Measurements from ENCODE around the gene POMC.
A peak's percentile ranks its signal among the peaks of the same experiment; 100 is the strongest.
"Not testable (repeated sequence)": the region's sequence is repeated elsewhere in the genome, so short reads cannot be mapped to it uniquely, and the experiment has no call there.

The POMC gene

DNA sequence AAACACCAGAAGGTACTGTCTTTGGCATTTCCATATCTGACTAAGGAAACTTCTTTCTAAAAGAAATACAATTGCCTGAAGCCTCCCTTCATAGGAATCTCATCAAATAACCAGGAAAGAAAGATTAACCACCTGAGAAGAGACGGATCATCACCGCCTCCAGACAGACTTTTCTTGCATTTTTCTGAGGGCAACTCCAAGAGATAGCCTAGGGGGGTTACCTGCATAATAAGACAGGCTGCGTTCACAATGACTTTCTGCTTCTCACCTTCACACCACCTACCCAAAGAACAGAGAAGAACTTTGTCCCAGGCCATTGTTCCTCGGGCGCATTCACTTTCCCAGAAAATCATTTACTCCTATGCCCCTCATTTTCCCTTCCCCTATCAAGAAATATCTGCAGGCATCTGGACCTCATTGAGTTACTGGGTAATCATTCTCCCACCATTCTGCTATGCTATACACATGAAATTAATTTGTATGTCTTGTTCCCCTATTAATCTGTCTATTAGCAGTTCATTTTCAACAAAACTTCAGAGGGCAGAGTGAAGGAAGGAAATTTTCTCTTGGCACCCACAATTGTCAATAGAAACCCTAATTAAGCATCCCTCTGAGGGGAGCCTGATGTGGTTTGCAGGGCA is 8.3 kb upstream of the POMC start:
- DNase-seq (ENCODE audit: low spot score): no peak

DNA sequence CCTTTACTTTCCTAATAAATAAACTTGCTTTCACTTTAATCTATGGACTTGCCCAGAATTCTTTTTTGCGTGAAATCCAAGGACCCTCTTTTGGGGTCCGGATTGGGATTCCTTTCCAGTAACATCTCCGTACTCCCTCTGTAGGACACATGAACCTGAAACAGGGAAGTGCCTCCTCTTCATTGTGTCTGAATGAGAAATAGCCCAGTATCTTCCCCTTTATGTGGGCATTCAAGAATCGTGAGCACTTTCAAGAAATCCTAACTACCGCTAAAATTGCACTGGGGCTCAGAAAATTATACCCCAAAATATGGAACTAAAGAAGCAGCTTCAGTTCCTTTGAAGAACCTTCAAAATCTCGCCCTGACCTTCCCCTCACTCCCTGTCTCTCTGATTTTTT is 7.8 kb upstream of the POMC start:
- no peak for DNase-seq (ENCODE audit: low spot score)

DNA sequence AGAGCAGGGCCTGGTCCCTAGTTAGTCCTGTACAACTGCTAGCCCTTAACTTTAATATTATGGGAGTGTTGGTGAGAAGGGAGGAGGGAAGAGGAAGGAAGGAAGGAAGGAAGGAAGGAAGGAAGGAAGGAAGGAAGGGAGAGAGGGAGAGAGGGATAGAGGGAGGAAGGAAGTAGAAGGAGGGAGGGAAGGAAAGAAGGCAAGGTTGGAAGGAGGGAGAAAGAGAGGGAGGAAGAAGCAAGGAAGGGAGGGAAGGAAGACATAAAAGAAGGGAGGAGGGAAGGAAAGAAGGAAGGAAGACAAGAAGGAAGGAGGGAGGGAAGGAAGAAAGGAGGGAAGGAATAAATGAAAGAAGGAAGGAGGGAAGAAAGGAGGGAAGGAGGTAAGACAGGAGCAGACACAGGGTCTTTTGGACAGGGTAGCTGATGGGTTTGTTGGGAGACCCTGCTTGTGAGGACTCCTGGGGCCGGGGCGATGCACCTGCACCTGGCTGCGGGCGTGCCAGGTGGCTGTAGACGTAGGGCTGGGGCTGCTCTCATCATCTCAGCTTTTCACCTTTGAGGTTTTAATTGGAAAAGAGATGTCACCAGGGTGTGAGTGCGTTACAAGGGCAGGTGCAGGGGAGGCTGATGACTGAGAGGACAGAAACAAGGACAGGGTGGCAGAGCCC is 5.9 kb upstream of the POMC start:
- no peak for DNase-seq (ENCODE audit: low spot score)

- DNase-seq (ENCODE audit: low spot score): no peak
Observed at GRCh38 chr2:25173719-25174118, 5.3 kb upstream of the POMC start.

DNA sequence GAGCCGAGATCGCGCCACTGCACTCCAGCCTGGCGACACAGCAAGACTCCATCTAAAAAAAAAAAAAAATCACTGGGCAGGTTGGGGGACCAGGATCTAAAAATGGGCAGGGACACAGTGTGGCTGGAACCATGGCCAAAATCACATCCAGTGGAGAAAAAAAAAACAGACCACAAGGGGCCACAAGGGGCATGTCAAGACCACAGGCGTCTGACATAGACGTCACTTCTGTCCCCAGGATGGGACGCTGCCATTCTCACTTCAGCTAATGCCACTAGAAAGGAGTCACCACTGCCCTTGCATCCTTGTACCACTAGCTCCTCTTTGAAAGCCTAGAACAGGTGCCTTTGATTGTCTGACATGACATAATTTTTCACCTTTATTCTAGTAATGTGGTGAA is 2.5 kb upstream of the POMC start:
- no peak for DNase-seq (ENCODE audit: low spot score)

- no peak for DNase-seq (ENCODE audit: low spot score)
Observed at GRCh38 chr2:25169073-25169470, 692 bp upstream of the POMC start.

GRCh38 chr2:25165992-25166875 is 2.1 kb downstream of the POMC start:
- no peak for DNase-seq (ENCODE audit: low spot score)

DNA sequence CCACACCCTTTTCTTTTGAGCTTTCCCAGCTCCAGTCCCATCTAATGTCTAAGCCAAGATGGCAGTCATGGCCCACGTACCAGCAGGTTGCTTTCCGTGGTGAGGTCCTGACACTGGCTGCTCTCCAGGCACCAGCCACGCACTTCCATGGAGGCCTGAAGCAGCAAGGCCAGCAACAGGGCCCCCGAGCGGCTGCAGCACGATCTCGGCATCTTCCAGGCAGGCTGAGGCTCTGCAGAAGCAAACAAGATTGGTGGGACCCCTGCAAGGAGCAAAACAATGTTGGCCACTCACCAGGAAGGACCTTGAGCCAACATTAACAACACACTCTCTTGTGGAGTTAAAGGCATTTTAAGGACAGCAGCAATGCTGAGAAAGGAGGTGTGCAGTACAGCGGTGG is 3.8 kb downstream of the POMC start:
- DNase-seq (ENCODE audit: low spot score): no peak

- not testable (repeated sequence) for DNase-seq (ENCODE audit: low spot score)
Observed at GRCh38 chr2:25162061-25162460, 6.3 kb downstream of the POMC start.

DNA sequence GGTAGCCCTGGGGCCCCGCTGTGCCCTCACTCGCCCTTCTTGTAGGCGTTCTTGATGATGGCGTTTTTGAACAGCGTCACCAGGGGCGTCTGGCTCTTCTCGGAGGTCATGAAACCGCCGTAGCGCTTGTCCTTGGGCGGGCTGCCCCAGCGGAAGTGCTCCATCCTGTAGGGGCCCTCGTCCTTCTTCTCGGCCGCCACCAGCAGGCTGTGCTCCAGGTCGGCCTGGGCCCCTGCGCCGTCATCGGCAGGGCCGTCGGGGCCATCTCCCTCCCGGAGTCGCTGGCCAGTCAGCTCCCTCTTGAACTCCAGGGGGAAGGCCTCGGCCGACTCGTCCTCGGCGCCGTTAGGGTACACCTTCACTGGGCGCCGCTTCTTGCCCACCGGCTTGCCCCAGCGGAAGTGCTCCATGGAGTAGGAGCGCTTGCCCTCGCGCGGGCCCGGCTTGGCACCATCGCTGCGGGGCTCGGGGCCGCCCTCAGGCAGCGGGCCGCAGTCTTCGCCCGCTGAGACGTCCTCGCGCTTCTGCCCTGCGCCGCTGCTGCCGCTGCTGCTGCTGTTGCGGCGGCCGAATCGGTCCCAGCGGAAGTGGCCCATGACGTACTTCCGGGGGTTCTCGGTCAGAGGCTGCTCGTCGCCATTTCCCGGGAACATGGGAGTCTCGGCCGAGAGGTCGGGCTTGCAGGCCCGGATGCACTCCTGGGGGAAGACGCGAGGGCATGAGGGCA is 7.2 kb downstream of the POMC start:
- DNase-seq (ENCODE audit: low spot score): peak; percentile 19

DNA sequence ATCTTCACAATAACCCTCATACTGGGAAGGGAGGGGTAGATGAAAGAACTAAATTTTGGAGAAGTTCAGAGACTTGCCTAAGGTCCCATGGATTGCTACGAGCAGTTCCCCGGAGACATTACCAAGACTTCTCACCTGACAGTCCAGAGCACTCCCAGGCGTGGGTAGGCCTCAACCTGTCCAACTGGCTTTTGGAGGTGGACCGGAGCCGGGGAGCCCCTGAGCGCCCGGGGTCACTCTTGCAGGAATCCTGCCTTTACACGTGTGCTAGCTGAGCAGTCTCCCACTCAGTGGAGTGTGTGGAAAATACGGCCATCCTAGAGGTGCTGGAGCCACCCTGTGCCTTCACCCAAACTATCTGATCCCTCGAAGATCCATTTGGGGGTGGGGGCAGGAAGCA is 8.0 kb downstream of the POMC start:
- DNase-seq (ENCODE audit: low spot score): no peak

DNA sequence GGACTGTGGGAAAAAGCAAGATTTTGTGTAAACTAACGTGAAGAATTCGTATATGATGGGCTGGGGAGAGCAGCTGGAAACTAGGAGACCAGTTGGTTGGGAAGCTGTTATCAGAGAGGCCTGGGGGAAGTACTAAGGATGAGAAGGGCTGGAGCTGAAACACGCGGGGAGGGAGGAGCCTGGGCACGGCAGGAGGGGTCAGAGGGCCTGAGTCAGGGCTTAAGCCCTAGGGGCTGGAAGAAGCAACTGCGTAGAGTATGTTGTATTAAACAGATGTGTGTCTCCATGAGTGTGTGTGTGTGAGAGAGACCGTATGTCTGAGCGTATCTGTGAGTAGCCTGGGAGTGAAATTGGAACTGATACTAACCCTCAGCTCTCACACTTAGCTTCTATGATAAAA is 8.4 kb downstream of the POMC start:
- DNase-seq (ENCODE audit: low spot score): peak; percentile 20

GRCh38 chr2:25158096-25158852 is 10.1 kb downstream of the POMC start:
- no peak for DNase-seq (ENCODE audit: low spot score)

- DNase-seq (ENCODE audit: low spot score): no peak
Observed at GRCh38 chr2:25155401-25155800, 13.0 kb downstream of the POMC start.

DNA sequence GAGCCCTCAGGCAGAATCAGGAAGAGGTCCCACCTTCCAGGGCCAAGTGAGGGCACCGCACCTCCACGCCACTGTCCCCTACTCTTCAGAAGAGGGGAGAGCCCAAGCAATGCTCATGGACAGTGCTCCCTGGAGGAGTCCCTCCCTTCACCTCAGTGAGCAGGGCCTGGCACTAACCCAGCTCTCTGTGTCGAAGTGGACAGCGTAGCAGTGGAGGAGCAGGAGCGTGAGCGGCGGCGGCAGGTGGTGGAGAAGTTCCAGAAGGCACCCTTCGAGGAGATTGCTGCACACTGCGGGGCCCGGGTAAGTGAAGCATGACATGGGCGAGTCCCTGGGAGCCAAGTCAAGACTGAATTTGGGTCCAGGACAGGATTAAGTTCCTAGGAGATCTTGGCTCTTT is 16.7 kb downstream of the POMC start:
- no peak for DNase-seq (ENCODE audit: low spot score)

DNA sequence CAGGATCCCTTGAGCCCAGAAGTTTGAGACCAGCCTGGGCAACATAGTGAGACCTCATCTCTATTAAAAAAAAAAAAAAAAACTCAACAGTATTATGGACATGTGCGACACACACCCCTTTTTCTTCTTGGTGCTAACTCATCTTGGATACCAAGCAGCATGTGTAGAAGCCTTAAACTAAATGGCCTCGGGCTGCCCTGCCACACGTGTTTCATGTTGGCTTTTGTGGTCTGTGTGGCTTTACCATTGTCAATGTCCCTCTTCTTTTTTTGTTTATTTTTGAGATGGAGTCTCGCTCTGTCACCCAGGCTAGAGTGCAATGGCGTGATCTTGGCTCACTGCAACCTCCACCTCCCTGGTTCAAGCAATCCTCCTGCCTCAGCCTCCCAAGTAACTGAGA is 17.4 kb downstream of the POMC start:
- DNase-seq (ENCODE audit: low spot score): not testable (repeated sequence)

DNA sequence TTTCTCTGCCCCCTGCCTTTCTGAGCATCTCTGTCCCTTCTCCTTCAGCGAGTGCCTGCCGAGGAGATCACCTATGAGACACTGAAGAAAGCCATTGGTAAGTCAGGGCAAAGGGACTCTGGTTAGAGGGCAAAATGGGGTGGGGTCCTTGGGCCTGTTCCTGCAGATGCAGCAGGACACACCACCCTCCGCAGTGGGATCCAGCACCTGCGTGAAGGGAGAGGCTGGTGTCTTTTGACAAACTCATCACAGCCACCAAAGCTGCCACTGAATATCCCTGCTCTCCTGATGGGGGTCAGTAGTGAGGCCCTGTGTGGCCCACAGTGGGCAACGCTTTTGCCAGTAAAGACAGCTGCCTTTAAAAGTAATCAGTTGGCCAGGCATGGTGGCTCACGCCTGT is 18.7 kb downstream of the POMC start:
- DNase-seq (ENCODE audit: low spot score): no peak

GRCh38 chr2:25146896-25147295 is 21.5 kb downstream of the POMC start:
- no peak for DNase-seq (ENCODE audit: low spot score)

DNA sequence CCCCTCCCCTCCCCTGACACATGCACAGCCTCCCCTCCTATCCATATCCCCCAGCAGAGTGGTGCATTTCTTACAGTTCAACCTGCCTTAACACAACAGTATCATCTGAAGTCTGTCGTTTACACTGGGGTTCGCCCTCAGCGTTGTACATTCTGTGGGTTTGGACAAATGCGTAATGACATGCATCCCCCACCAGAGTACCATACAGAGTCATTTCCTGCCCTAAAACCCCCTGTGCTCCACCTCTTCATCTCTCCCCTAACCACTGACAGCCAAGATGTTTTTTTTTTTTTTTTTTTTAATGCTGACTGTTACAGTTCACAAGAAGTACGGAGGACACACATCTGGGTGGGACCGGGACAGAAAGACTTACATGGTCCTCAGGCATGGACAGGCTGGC is 22.6 kb downstream of the POMC start:
- no peak for DNase-seq (ENCODE audit: low spot score)

DNA sequence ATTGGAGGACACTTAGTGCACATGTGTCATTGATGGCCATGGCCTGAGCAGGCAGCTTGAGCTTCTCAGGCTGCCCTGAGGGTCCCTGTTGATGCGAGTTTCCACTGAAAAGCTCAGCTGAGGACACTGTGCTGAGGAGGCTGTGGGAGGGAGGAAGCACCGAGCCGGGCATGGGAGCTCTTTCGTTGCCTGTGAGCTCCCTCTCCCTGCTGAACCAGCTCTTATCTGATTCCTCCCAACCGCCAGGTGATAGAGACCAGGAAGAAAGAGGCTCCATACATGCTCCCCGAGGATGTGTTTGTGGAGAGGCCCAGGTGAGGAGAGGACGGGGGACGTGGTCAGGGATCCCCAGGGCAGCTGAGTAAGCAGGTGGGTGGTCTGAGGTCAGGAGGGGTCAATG is 27.3 kb downstream of the POMC start:
- DNase-seq (ENCODE audit: low spot score): no peak

GRCh38 chr2:25140535-25140934 is 27.8 kb downstream of the POMC start:
- not testable (repeated sequence) for DNase-seq (ENCODE audit: low spot score)

DNA sequence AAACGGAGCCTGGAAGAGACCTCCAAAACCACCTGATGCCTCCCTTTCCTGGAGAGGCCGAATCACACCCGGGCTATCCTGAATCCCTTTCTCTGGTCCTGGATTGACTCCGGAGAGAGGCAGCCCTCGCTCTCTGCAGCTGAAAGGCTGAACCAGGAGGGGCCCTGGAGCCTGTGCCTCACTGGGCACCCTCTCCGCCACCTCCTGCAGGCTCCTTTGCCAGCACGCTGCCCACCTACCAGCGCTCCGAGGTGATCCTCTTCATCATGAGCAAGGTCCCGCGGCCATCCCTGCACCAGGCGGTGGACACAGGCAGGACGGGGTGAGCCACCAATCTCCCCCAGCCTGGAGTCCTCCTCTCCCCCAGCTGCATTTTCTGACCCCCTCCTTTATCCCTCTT is 35.7 kb downstream of the POMC start:
- no peak for DNase-seq (ENCODE audit: low spot score)
